ENCODE results near the gene SFMBT2.
"Not testable (repeated sequence)": the region's sequence is repeated elsewhere in the genome, so short reads cannot be mapped to it uniquely, and the experiment has no call there.

Gene SFMBT2

DNA sequence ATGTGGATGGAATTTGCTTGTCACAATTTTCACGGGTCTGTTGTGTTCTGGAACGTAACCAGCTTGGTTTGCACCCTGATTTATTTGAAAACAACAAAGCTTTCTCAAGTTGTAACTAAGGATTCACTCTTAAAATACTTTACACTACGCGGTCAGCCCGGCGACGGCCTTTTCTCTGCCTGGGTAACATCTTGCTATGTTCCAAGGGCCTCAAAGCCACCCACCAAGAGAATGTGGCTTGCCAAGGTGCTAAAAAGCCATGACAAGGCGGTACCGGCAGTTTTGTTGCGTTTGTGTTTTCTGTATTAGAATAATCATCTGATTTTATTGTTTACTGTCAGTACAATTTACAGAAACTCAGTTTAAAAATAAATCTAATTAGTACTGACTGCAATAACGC, 220.9 kb downstream of the SFMBT2 start:
- no peak for TF ChIP-seq CTCF (IDR thresholded peaks at IDR 0.05; ENCODE audit: unreplicated experiment in 3 of 3)

DNA sequence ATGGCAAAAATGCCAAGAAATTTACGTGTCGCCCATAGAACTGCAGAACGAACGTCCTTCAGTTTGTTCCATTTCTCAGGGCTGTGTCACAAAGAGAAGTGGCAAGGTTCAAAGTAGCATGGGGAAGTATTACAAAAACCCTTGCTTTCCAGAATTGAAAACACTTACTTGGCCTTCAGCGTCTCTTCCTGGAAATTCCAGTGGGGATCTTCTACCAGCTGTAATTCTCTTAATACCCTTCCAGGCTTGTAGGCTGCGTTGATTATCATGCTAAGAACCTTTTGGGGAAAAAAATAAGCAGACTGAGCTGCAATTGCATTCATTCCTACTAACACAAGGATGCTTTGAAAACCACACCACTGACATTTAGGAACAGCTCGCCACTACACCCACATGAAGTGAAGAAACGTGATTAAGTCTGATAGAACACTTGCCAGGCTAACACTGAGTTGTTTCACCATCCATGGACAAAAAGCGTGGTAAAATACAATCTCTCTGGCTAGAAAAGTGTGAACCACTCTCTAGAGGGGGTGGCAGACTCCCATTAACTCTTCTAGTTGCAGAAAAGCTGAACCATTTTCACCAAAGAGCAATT, 222.3 kb downstream of the SFMBT2 start:
- H3K27ac Mint-ChIP-seq, result peak overlapping the region in 1 of 3 experiments; percentile 56
- H3K27me3 Mint-ChIP-seq (ENCODE audit: low read depth), result peaks cover 5% of the 10 kb centered on the region
- H3K9me3 Mint-ChIP-seq, result no peaks in the 10 kb centered on the region
- peaks cover 34% of the 10 kb centered on the region for H3K4me1 Mint-ChIP-seq
- H3K36me3 Mint-ChIP-seq (ENCODE audit: low read depth), result peaks cover 49% of the 10 kb centered on the region
- H3K4me3 Mint-ChIP-seq, result no peak overlapping the region
- TF ChIP-seq CTCF (IDR thresholded peaks at IDR 0.05; ENCODE audit: unreplicated experiment in 3 of 3), result no peak

More for the DNA sequence above, 220.9 kb downstream of the SFMBT2 start:
- Mint-ChIP-seq H3K27ac (peak overlapping the region; percentile 14 to 66 (median 62)), H3K4me1 (peaks cover 30% of the 10 kb centered on the region), H3K4me3 (no peak overlapping the region), H3K36me3 (ENCODE audit: low read depth) (peaks cover 51% of the 10 kb centered on the region), H3K27me3 (ENCODE audit: low read depth) (no peaks in the 10 kb centered on the region), H3K9me3 (no peaks in the 10 kb centered on the region)

GRCh38 chr10:7186387-7187018, 224.3 kb downstream of the SFMBT2 start:
- Mint-ChIP-seq H3K36me3 (ENCODE audit: low read depth) (peaks cover 46% of the 10 kb centered on the region), H3K9me3 (no peaks in the 10 kb centered on the region)

GRCh38 chr10:7185367-7185690, 225.5 kb downstream of the SFMBT2 start:
- Mint-ChIP-seq H3K27ac (no peak overlapping the region), H3K36me3 (ENCODE audit: low read depth) (peaks cover 38% of the 10 kb centered on the region), H3K4me3 (no peak overlapping the region), H3K27me3 (ENCODE audit: low read depth) (peaks cover 6% of the 10 kb centered on the region), H3K4me1 (peaks cover 26% of the 10 kb centered on the region), H3K9me3 (no peaks in the 10 kb centered on the region)
- no peak for TF ChIP-seq CTCF (IDR thresholded peaks at IDR 0.05; ENCODE audit: unreplicated experiment in 3 of 3)

More at GRCh38 chr10:7186387-7187018, 224.3 kb downstream of the SFMBT2 start:
- Mint-ChIP-seq H3K27me3 (ENCODE audit: low read depth) (peaks cover 6% of the 10 kb centered on the region), H3K27ac (no peak overlapping the region), H3K4me1 (peaks cover 36% of the 10 kb centered on the region), H3K4me3 (no peak overlapping the region)
- TF ChIP-seq CTCF (IDR thresholded peaks at IDR 0.05; ENCODE audit: unreplicated experiment in 3 of 3), result no peak

- no peak overlapping the region for H3K4me3 Mint-ChIP-seq
- peaks cover 6% of the 10 kb centered on the region for H3K27me3 Mint-ChIP-seq (ENCODE audit: low read depth)
- peaks cover 38% of the 10 kb centered on the region for H3K36me3 Mint-ChIP-seq (ENCODE audit: low read depth)
- peaks cover 25% of the 10 kb centered on the region for H3K4me1 Mint-ChIP-seq
- no peak overlapping the region for H3K27ac Mint-ChIP-seq
- H3K9me3 Mint-ChIP-seq, result no peaks in the 10 kb centered on the region
- no peak for TF ChIP-seq CTCF (IDR thresholded peaks at IDR 0.05; ENCODE audit: unreplicated experiment in 3 of 3)
These were observed 226.0 kb downstream of the SFMBT2 start for GRCh38 chr10:7184660-7185366.

GRCh38 chr10:7184116-7184515, 226.7 kb downstream of the SFMBT2 start:
- Mint-ChIP-seq H3K36me3 (ENCODE audit: low read depth) (peaks cover 34% of the 10 kb centered on the region), H3K4me1 (peaks cover 19% of the 10 kb centered on the region), H3K27ac (peak overlapping the region in 1 of 3 experiments; percentile 17)
- not testable (repeated sequence) for H3K27me3 Mint-ChIP-seq (ENCODE audit: low read depth); H3K9me3 Mint-ChIP-seq; H3K4me3 Mint-ChIP-seq

- not testable (repeated sequence) for H3K27ac Mint-ChIP-seq; H3K4me3 Mint-ChIP-seq; H3K27me3 Mint-ChIP-seq (ENCODE audit: low read depth); H3K9me3 Mint-ChIP-seq
- Mint-ChIP-seq H3K36me3 (ENCODE audit: low read depth) (peaks cover 35% of the 10 kb centered on the region), H3K4me1 (peaks cover 19% of the 10 kb centered on the region)
These were observed 228.5 kb downstream of the SFMBT2 start for GRCh38 chr10:7182327-7182726.
